HCT116 (cell line): ENCODE results near the gene CPN2. TPM values are rescaled to one million over a fixed set of nuclear protein-coding genes. Genes with fewer than 3 reads are reported as not detected.
A peak's percentile ranks its signal among the peaks of the same experiment; 100 is the strongest.

Experiments
- ATAC-seq: fragments of 200-7000 bp; cut with Tn5 transposase; 2 replicates; pipeline ENCODE4 v1.9.1; 2020; ENCODE audit warnings: mild to moderate bottlenecking, moderate library complexity
- BruUV-seq: library from RNA; stranded (reverse); fragments of 400-500 nt; replicated peaks from 2 replicates; lab custom pipeline; 2021; lab: Mats Ljungman, UMichigan
- CTCF ChIA-PET: fragments of 300-600 bp; sonication (Branson Sonifier 250); formaldehyde crosslinking; loops from one replicate; lab custom pipeline; 2021; ENCODE audit warnings: antibody characterized with exemption; lab: Charles Lee
- POLR2A ChIA-PET: fragments of 300-600, 350-600 bp; sonication (Branson Sonifier 250); formaldehyde crosslinking; loops from one replicate; lab custom pipeline; 2021; ENCODE audit warnings: antibody characterized with exemption; lab: Charles Lee
- RAD21 ChIA-PET, 2 experiments: fragments of 300-600 bp; sonication (Branson Sonifier 250); formaldehyde crosslinking; loops; one replicate each; lab custom pipeline; 2023; ENCODE audit warnings: low total read pairs in 2 of 2; ENCODE audit not compliant: uncharacterized antibody in 2 of 2, unreplicated experiment in 2 of 2, low non-redundant PET in 1 of 2; lab: Charles Lee
- DNase-seq: peaks from one replicate; pipeline ENCODE4 v3.0.0-alpha.2; 2010; ENCODE audit warnings: low read depth, low spot score
- H2AFZ ChIP-seq: fragments of 200-600 bp; shearing (Covaris generic), sonication (generic); 2 replicates; pipeline ENCODE4 v1.6.1; 2017; ENCODE audit warnings: low read depth, mixed run types, mixed read lengths, antibody characterized with exemption, low read length; ENCODE audit not compliant: poor library complexity, severe bottlenecking
- H3K27ac ChIP-seq: 2 replicates; pipeline ENCODE4 v1.5.1; 2012; ENCODE audit warnings: low read depth, low read length
- H3K27me3 ChIP-seq: fragments of 200-600 bp; sonication (generic); 2 replicates; pipeline ENCODE4 v1.6.1; 2016; ENCODE audit warnings: mixed run types, low read length, mixed read lengths; ENCODE audit not compliant: insufficient read depth
- H3K36me3 ChIP-seq, 2 experiments: fragments of 200-500 bp in 1 of 2; fragments of 200-600 bp in 1 of 2; sonication (Bioruptor generic) in 1 of 2; sonication (generic) in 1 of 2; 2 replicates each; pipeline versions ENCODE4 v1.5.1 to v1.6.1; 2014 to 2016; ENCODE audit warnings: low read length in 2 of 2, inconsistent platforms in 1 of 2, mixed read lengths in 1 of 2, mixed run types in 1 of 2; ENCODE audit not compliant: insufficient read depth in 2 of 2, control insufficient read depth in 1 of 2
- H3K4me1 ChIP-seq, 2 experiments: fragments of 200-600 bp in 1 of 2; sonication (generic) in 1 of 2; 2 replicates each; pipeline versions ENCODE4 v1.5.1 to v1.6.1; 2012 to 2017; ENCODE audit warnings: low read length in 2 of 2, inconsistent platforms in 1 of 2, mild to moderate bottlenecking in 1 of 2, mixed read lengths in 1 of 2, mixed run types in 1 of 2, moderate library complexity in 1 of 2; ENCODE audit not compliant: insufficient read depth in 2 of 2, control insufficient read depth in 1 of 2
- H3K4me2 ChIP-seq: fragments of 200-600 bp; sonication (generic); 2 replicates; pipeline ENCODE4 v1.6.1; 2017; ENCODE audit warnings: mixed run types, low read length, mixed read lengths
- H3K4me3 ChIP-seq, 2 experiments: fragments of 200-600 bp in 1 of 2; sonication (generic) in 1 of 2; replicated peaks in 1 of 2; 2 replicates each; pipeline ENCODE4 v1.5.1; 2011 to 2016; ENCODE audit warnings: low read length in 2 of 2, control low read depth in 1 of 2, low read depth in 1 of 2, mild to moderate bottlenecking in 1 of 2, mixed read lengths in 1 of 2, mixed run types in 1 of 2
- H3K79me2 ChIP-seq: fragments of 200-600 bp; sonication (generic); 2 replicates; pipeline ENCODE4 v1.6.1; 2017; ENCODE audit warnings: mild to moderate bottlenecking, mixed run types, low read length, moderate library complexity, mixed read lengths; ENCODE audit not compliant: insufficient read depth
- H3K9ac ChIP-seq: fragments of 200-600 bp; sonication (generic); 2 replicates; pipeline ENCODE4 v1.6.1; 2016; ENCODE audit warnings: low read length, mixed read lengths
- H3K9me2 ChIP-seq: fragments of 200-600 bp; sonication (generic), shearing (Covaris generic); 2 replicates; pipeline ENCODE4 v1.6.1; 2017; ENCODE audit warnings: mixed run types, mild to moderate bottlenecking, moderate library complexity; ENCODE audit not compliant: insufficient read depth
- H3K9me3 ChIP-seq, 2 experiments: fragments of 200-500 bp in 1 of 2; fragments of 200-600 bp in 1 of 2; sonication (Bioruptor generic) in 1 of 2; sonication (generic) in 1 of 2; 2 replicates each; pipeline ENCODE4 v1.6.1; 2014 to 2017; ENCODE audit warnings: low read length in 2 of 2, mixed read lengths in 2 of 2, inconsistent platforms in 1 of 2, low read depth in 1 of 2, mild to moderate bottlenecking in 1 of 2, mixed run types in 1 of 2, moderate library complexity in 1 of 2; ENCODE audit not compliant: control insufficient read depth in 1 of 2, insufficient read depth in 1 of 2
- H4K20me1 ChIP-seq: fragments of 200-600 bp; sonication (generic), shearing (Covaris generic); 2 replicates; pipeline ENCODE4 v1.6.1; 2017; ENCODE audit warnings: mixed run types, mild to moderate bottlenecking, moderate library complexity; ENCODE audit not compliant: insufficient read depth
- EGR1 ChIP-seq: IDR thresholded peaks from 2 replicates; pipeline ENCODE4 v1.6.1; 2012; ENCODE audit warnings: low read depth
- JUND ChIP-seq: IDR thresholded peaks from 2 replicates; pipeline ENCODE4 v1.6.1; 2012
- SIN3A ChIP-seq: IDR thresholded peaks from 2 replicates; pipeline ENCODE4 v1.6.1; 2012; ENCODE audit warnings: low read depth
- TCF7L2 ChIP-seq: IDR thresholded peaks from 2 replicates; pipeline ENCODE4 v1.7.0; 2011; ENCODE audit warnings: borderline replicate concordance, inconsistent platforms; ENCODE audit not compliant: insufficient read depth, insufficient read length; ENCODE audit errors: extremely low read depth
- YY1 ChIP-seq: IDR thresholded peaks from 2 replicates; pipeline ENCODE4 v1.6.1; 2011; ENCODE audit warnings: low read length, low read depth, moderate library complexity, mild to moderate bottlenecking; ENCODE audit not compliant: insufficient replicate concordance; ENCODE audit errors: extremely low read depth
- intact Hi-C: fragments of 100-400 bp; cut with micrococcal nuclease; formaldehyde crosslinking; loops from 2 replicates; pipeline ENCODE4 v1.10.0; 2022
- total RNA-seq: library from RNA; stranded (reverse); gene quantifications from one replicate; pipeline ENCODE4 v1.2.1, GENCODE V29; 2021; ENCODE audit not compliant: unreplicated experiment
- TF ChIP-seq, protein P1 (sequence below): IDR thresholded peaks from 2 replicates; pipeline ENCODE4 v1.6.1; 2012
- TF ChIP-seq, protein P2 (sequence below): IDR thresholded peaks from 2 replicates; pipeline ENCODE4 v1.6.1; 2012

Gene CPN2
- total RNA-seq, 1 experiment from 2014 or later = not detected

DNA sequence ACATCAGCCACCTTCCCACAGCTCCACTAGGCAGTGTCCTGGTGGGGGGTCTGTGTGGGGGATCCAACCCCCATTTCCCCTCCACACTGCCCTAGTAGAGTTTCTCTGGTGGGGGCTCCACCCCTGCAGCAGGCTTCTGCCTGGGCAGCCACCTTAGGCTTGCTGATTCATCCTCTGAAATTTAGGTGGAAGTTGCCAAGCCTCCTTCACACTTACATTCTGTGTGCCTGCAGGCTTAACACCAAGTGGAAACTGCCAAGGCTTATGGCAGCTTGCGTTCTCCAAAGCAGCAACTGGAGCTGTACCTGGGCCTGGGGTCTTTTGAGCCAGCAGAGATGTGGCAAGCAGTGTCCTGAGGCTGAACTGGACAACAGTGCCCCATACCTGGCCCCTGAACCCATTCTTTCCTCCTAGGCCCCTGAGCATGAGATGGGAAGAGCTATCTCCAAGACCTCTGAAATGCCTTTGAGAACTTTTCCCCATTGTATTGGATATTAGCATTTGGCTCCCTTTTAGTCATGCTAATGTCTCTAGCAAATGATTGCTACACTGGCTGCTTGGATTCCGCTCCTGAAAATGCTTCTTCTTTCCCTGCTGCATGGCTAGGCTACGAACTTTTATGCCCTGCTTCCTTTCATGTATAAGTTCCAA lies 32.5 kb downstream of the CPN2 start:
- Histone ChIP-seq H2AFZ (no peak overlapping the region), H3K9ac (no peak overlapping the region), H3K36me3 (no peaks in the 10 kb centered on the region), H3K9me3 (no peaks in the 10 kb centered on the region), H3K27me3 (no peaks in the 10 kb centered on the region), H3K9me2 (no peaks in the 10 kb centered on the region), H3K4me3 (no peak overlapping the region), H3K4me2 (peak overlapping the region; percentile 15; the same call in 1 of the 2 replicates), H3K4me1 (peaks cover 40 to 83% of the 10 kb centered on the region in 2 experiments), H3K79me2 (peaks cover 18% of the 10 kb centered on the region; the same call in 1 of the 2 replicates), H3K27ac (no peak overlapping the region), H4K20me1 (no peaks in the 10 kb centered on the region)
- RAD21 ChIA-PET = no interaction called here
- CTCF ChIA-PET = no interaction called here
- POLR2A ChIA-PET = no interaction called here
- no TSS peak for BruUV-seq
- intact Hi-C loops = loop anchor here (5.0 kb wide), 4 partner anchors 231 to 726 kb away; partner anchors contain the start of gene OPA1
- TF ChIP-seq, protein P1, sequence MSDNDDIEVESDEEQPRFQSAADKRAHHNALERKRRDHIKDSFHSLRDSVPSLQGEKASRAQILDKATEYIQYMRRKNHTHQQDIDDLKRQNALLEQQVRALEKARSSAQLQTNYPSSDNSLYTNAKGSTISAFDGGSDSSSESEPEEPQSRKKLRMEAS = no peak
- TF ChIP-seq YY1 = no peak
- DNase-seq (no peak), ATAC-seq (no peak)

GRCh38 chr3:194316918-194317317 lies 34.2 kb downstream of the CPN2 start:
- peaks cover 38 to 78% of the 10 kb centered on the region in 2 experiments for H3K4me1 ChIP-seq
- ATAC-seq = no peak
- RAD21 ChIA-PET = interaction anchor here in 1 of 2 experiments (1.8 kb wide), 1 partner anchor 175 kb away, joined by 14 read pairs; no protein-coding TSS in a partner anchor

More at GRCh38 chr3:194316918-194317317, 34.2 kb downstream of the CPN2 start:
- H3K9ac ChIP-seq = no peak overlapping the region
- ChIA-PET POLR2A (no interaction called here), CTCF (interaction anchor here (0.9 to 4.7 kb wide), 3 partner anchors 47 to 535 kb away, joined by 3 to 145 read pairs (median 13); no protein-coding TSS in a partner anchor)
- BruUV-seq = no TSS peak
- intact Hi-C loops = loop anchor here (5.0 kb wide), 4 partner anchors 230 to 725 kb away; partner anchors contain the start of gene OPA1
- H3K9me2 ChIP-seq = no peaks in the 10 kb centered on the region
- peak overlapping the region; percentile 80; the same call in 1 of the 2 replicates for H3K4me2 ChIP-seq
- H3K27me3 ChIP-seq = no peaks in the 10 kb centered on the region
- no peaks in the 10 kb centered on the region for H3K9me3 ChIP-seq
- no peak overlapping the region for H2AFZ ChIP-seq
- H3K4me3 ChIP-seq = no peak overlapping the region
- H4K20me1 ChIP-seq = no peaks in the 10 kb centered on the region
- no peaks in the 10 kb centered on the region for H3K36me3 ChIP-seq
- H3K79me2 ChIP-seq = peaks cover 18% of the 10 kb centered on the region; the same call in 1 of the 2 replicates
- DNase-seq = no peak
- no peak overlapping the region for H3K27ac ChIP-seq
- TF ChIP-seq, protein P2, sequence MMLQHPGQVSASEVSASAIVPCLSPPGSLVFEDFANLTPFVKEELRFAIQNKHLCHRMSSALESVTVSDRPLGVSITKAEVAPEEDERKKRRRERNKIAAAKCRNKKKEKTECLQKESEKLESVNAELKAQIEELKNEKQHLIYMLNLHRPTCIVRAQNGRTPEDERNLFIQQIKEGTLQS = no peak
- no peak for TF ChIP-seq EGR1
- no peak for TF ChIP-seq JUND
- no peak for TF ChIP-seq TCF7L2
- no peak for TF ChIP-seq YY1
- TF ChIP-seq SIN3A = no peak
